ENCODE results near the gene AKIRIN1. TPM values are rescaled to one million over a fixed set of nuclear protein-coding genes. Genes with fewer than 3 reads are reported as not detected.
A peak's percentile ranks its signal among the peaks of the same experiment; 100 is the strongest.

AKIRIN1 gene
- total and polyA plus RNA-seq, 10 of the 15 experiments (the other 5 are each of a cell fraction or from before 2014, with no cell fraction given): 7.5 to 72.3 (median 50.4) TPM

DNA sequence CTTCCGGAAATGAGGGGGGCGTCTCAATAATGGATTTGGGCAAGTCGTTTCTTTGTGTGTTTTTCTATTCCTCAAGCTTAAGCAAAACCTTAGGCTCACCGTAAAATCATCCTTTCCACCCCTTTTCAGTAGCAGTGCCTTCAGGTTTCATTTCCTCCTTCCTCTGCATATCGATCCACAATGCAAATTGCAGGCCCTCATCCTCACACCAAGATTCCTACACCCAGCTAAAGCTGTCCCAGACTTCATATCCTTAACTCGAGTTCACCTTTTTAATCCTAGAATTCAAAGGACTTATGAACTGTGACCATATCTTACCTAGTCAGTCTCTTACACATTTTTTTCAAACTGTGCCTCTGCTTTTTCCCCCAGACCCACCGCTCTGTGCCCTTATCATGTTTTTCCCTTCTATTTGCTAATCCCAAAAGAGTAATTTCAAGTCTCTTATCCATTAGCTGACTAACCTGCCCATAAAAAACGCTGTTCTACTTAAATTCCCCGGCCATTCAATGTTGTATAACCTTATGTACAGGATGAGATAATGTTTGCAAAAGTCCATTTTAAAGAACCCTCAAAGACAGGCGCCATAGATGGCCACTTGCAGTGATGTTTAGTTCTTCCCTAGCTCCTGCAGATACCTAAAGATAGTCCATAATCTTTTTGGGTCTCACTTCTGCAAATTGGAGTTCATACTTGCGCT is 1.5 kb downstream of the AKIRIN1 start (continued):
- TF ChIP-seq, protein P1, sequence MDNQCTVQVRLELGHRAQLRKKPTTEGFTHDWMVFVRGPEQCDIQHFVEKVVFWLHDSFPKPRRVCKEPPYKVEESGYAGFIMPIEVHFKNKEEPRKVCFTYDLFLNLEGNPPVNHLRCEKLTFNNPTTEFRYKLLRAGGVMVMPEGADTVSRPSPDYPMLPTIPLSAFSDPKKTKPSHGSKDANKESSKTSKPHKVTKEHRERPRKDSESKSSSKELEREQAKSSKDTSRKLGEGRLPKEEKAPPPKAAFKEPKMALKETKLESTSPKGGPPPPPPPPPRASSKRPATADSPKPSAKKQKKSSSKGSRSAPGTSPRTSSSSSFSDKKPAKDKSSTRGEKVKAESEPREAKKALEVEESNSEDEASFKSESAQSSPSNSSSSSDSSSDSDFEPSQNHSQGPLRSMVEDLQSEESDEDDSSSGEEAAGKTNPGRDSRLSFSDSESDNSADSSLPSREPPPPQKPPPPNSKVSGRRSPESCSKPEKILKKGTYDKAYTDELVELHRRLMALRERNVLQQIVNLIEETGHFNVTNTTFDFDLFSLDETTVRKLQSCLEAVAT (IDR thresholded peaks at IDR 0.05): no peak
- TF ChIP-seq, protein P2, sequence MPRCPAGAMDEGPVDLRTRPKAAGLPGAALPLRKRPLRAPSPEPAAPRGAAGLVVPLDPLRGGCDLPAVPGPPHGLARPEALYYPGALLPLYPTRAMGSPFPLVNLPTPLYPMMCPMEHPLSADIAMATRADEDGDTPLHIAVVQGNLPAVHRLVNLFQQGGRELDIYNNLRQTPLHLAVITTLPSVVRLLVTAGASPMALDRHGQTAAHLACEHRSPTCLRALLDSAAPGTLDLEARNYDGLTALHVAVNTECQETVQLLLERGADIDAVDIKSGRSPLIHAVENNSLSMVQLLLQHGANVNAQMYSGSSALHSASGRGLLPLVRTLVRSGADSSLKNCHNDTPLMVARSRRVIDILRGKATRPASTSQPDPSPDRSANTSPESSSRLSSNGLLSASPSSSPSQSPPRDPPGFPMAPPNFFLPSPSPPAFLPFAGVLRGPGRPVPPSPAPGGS (IDR thresholded peaks at IDR 0.05; ENCODE audit: borderline replicate concordance, insufficient read depth, low read depth, low read length, poor library complexity, severe bottlenecking): no peak
- TF ChIP-seq, protein P3, sequence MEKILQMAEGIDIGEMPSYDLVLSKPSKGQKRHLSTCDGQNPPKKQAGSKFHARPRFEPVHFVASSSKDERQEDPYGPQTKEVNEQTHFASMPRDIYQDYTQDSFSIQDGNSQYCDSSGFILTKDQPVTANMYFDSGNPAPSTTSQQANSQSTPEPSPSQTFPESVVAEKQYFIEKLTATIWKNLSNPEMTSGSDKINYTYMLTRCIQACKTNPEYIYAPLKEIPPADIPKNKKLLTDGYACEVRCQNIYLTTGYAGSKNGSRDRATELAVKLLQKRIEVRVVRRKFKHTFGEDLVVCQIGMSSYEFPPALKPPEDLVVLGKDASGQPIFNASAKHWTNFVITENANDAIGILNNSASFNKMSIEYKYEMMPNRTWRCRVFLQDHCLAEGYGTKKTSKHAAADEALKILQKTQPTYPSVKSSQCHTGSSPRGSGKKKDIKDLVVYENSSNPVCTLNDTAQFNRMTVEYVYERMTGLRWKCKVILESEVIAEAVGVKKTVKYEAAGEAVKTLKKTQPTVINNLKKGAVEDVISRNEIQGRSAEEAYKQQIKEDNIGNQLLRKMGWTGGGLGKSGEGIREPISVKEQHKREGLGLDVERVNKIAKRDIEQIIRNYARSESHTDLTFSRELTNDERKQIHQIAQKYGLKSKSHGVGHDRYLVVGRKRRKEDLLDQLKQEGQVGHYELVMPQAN (conservative IDR thresholded peaks at IDR 0.05): no peak
- TF ChIP-seq FOXM1 (IDR thresholded peaks at IDR 0.05; ENCODE audit: low read depth, low read length) (no peak), WRNIP1 (IDR thresholded peaks at IDR 0.05; ENCODE audit: borderline replicate concordance, low read depth, low read length) (no peak), ZNF24 (IDR thresholded peaks at IDR 0.05) (no peak), POLR2AphosphoS5 (IDR thresholded peaks at IDR 0.05; ENCODE audit: low read length) (peak; percentile 68), TCF12 (IDR thresholded peaks at IDR 0.05; ENCODE audit: low read depth, low read length) (no peak), GATAD2B (conservative IDR thresholded peaks at IDR 0.05; ENCODE audit: low read depth) (no peak), RELA (IDR thresholded peaks at IDR 0.05; ENCODE audit: borderline replicate concordance, partially characterized antibody) (no peak), POU2F2 (IDR thresholded peaks at IDR 0.05; ENCODE audit: borderline replicate concordance, low read depth, low read length) (peak; percentile 49; the same call in 1 of the 3 replicates), IRF4 (IDR thresholded peaks at IDR 0.05; ENCODE audit: low read depth, low read length) (no peak), TCF3 (IDR thresholded peaks at IDR 0.05; ENCODE audit: borderline replicate concordance, insufficient read depth, low read depth, low read length) (no peak), SIX5 (IDR thresholded peaks at IDR 0.05; ENCODE audit: low read depth, low read length, severe bottlenecking) (no peak)
- TF ChIP-seq, protein P4, sequence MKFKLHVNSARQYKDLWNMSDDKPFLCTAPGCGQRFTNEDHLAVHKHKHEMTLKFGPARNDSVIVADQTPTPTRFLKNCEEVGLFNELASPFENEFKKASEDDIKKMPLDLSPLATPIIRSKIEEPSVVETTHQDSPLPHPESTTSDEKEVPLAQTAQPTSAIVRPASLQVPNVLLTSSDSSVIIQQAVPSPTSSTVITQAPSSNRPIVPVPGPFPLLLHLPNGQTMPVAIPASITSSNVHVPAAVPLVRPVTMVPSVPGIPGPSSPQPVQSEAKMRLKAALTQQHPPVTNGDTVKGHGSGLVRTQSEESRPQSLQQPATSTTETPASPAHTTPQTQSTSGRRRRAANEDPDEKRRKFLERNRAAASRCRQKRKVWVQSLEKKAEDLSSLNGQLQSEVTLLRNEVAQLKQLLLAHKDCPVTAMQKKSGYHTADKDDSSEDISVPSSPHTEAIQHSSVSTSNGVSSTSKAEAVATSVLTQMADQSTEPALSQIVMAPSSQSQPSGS (IDR thresholded peaks at IDR 0.05; ENCODE audit: low read length): 0 out of 2 replicates have a peak, but pooled peaks have one; percentile 29
- TF ChIP-seq, protein P5, sequence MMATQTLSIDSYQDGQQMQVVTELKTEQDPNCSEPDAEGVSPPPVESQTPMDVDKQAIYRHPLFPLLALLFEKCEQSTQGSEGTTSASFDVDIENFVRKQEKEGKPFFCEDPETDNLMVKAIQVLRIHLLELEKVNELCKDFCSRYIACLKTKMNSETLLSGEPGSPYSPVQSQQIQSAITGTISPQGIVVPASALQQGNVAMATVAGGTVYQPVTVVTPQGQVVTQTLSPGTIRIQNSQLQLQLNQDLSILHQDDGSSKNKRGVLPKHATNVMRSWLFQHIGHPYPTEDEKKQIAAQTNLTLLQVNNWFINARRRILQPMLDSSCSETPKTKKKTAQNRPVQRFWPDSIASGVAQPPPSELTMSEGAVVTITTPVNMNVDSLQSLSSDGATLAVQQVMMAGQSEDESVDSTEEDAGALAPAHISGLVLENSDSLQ (IDR thresholded peaks at IDR 0.05): no peak
- TF ChIP-seq, protein P6, sequence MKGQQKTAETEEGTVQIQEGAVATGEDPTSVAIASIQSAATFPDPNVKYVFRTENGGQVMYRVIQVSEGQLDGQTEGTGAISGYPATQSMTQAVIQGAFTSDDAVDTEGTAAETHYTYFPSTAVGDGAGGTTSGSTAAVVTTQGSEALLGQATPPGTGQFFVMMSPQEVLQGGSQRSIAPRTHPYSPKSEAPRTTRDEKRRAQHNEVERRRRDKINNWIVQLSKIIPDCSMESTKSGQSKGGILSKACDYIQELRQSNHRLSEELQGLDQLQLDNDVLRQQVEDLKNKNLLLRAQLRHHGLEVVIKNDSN (IDR thresholded peaks at IDR 0.05; ENCODE audit: borderline replicate concordance, extremely low read length, insufficient read depth, low read depth, low read length): no peak
- TF ChIP-seq, protein P7, sequence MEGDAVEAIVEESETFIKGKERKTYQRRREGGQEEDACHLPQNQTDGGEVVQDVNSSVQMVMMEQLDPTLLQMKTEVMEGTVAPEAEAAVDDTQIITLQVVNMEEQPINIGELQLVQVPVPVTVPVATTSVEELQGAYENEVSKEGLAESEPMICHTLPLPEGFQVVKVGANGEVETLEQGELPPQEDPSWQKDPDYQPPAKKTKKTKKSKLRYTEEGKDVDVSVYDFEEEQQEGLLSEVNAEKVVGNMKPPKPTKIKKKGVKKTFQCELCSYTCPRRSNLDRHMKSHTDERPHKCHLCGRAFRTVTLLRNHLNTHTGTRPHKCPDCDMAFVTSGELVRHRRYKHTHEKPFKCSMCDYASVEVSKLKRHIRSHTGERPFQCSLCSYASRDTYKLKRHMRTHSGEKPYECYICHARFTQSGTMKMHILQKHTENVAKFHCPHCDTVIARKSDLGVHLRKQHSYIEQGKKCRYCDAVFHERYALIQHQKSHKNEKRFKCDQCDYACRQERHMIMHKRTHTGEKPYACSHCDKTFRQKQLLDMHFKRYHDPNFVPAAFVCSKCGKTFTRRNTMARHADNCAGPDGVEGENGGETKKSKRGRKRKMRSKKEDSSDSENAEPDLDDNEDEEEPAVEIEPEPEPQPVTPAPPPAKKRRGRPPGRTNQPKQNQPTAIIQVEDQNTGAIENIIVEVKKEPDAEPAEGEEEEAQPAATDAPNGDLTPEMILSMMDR (IDR thresholded peaks at IDR 0.05 in 2 of 3, conservative IDR thresholded peaks at IDR 0.05 in 1 of 3; ENCODE audit: control insufficient read depth in 2 of 3, extremely low read depth in 1 of 3, insufficient read depth in 1 of 3, low read depth in 3 of 3, low read length in 3 of 3): no peak
